ENCODE data around the gene WWOX.

The WWOX gene

DNA sequence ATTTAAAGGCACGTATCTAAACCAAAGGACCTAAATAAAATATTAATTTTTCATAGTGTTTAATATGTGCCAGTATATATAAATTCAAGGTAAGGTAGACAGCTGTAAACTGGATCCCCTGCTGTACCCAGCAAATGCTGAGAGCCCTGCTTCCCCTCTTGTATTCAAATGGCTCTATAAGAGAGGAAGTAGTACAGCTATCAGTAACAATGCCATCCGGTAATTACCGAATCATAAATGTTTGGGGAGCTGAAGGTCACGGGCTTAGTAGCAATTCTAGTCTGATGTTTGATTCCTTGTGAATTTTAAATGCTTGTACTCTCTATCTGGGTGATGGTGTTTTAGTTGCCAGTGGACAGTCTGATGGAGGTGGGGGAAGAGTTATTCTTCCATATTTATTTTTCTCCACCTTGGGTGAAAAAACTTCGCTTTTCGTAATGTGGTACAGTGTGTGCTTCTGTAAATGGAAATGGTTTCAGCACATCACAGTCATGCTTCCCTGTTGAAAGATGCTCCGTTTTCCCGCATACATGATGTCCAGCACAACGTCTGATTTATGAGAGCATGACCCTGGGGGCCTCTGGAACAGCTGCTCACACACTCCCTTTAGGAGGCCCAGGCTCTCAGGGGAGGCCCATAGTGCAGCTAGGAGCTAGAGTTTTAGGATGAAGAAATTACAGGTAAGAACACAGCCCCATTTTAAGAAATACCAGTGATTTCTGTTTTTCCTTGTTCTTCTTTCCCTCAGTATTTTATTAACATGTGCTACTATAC, 423.9 kb downstream of the WWOX start:
- Histone ChIP-seq H3K9ac (ENCODE audit: low read length) (no peak overlapping the region), H3K9me3 (ENCODE audit: control insufficient read depth, low read length) (no peaks in the 10 kb centered on the region), H3K36me3 (ENCODE audit: control insufficient read depth, insufficient read depth, low read length, severe bottlenecking) (no peaks in the 10 kb centered on the region), H3K4me1 (ENCODE audit: control insufficient read depth, insufficient read depth, low read length) (peaks cover 12% of the 10 kb centered on the region), H3K4me3 (ENCODE audit: low read length) (no peak overlapping the region), H3K27me3 (replicated peaks; ENCODE audit: control insufficient read depth, insufficient read depth, low read length) (no peaks in the 10 kb centered on the region)
- DNase-seq (ENCODE audit: low read depth) = no peak

- no peaks in the 10 kb centered on the region for H3K9me3 ChIP-seq (ENCODE audit: control insufficient read depth, low read length)
Observed at GRCh38 chr16:78524066-78524595, 424.7 kb downstream of the WWOX start.

GRCh38 chr16:78528265-78528664, 428.8 kb downstream of the WWOX start:
- H3K27me3 ChIP-seq (replicated peaks; ENCODE audit: control insufficient read depth, insufficient read depth, low read length) = no peaks in the 10 kb centered on the region
- no peaks in the 10 kb centered on the region for H3K4me1 ChIP-seq (ENCODE audit: control insufficient read depth, insufficient read depth, low read length)
- H3K9ac ChIP-seq (ENCODE audit: low read length) = no peak overlapping the region
- DNase-seq (ENCODE audit: low read depth) = no peak
- H3K4me3 ChIP-seq (ENCODE audit: low read length) = no peak overlapping the region
- H3K9me3 ChIP-seq (ENCODE audit: control insufficient read depth, low read length) = no peaks in the 10 kb centered on the region
- H3K36me3 ChIP-seq (ENCODE audit: control insufficient read depth, insufficient read depth, low read length, severe bottlenecking) = no peaks in the 10 kb centered on the region

More at GRCh38 chr16:78524066-78524595, 424.7 kb downstream of the WWOX start:
- peaks cover 12% of the 10 kb centered on the region for H3K4me1 ChIP-seq (ENCODE audit: control insufficient read depth, insufficient read depth, low read length)
- no peak overlapping the region for H3K9ac ChIP-seq (ENCODE audit: low read length)
- DNase-seq (ENCODE audit: low read depth) = no peak
- no peaks in the 10 kb centered on the region for H3K36me3 ChIP-seq (ENCODE audit: control insufficient read depth, insufficient read depth, low read length, severe bottlenecking)
- no peak overlapping the region for H3K4me3 ChIP-seq (ENCODE audit: low read length)
- H3K27me3 ChIP-seq (replicated peaks; ENCODE audit: control insufficient read depth, insufficient read depth, low read length) = no peaks in the 10 kb centered on the region

GRCh38 chr16:78529881-78530280, 430.4 kb downstream of the WWOX start:
- Histone ChIP-seq H3K9me3 (ENCODE audit: control insufficient read depth, low read length) (no peaks in the 10 kb centered on the region), H3K36me3 (ENCODE audit: control insufficient read depth, insufficient read depth, low read length, severe bottlenecking) (no peaks in the 10 kb centered on the region), H3K9ac (ENCODE audit: low read length) (no peak overlapping the region), H3K4me1 (ENCODE audit: control insufficient read depth, insufficient read depth, low read length) (no peaks in the 10 kb centered on the region), H3K4me3 (ENCODE audit: low read length) (no peak overlapping the region), H3K27me3 (replicated peaks; ENCODE audit: control insufficient read depth, insufficient read depth, low read length) (no peaks in the 10 kb centered on the region)
- no peak for DNase-seq (ENCODE audit: low read depth)

DNA sequence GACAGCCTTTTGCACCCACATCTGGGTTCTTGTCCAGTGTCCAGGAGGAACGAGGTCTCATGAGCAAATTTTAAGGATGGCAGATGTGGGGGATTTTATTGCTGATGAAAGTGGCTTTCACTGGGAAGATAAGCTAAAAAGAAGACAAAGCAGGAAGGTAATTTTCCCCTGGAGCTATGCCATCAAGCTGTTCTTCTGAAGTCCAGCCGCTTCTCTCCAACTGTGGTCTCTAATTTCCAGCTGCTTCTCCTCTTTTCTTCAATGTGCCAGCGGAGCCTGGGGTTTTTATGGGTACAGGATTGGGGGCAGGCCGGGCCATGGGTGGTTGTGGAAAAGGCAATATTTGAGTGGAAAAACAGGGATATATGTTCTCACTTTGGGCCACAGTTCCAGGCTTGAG, 430.8 kb downstream of the WWOX start:
- H3K4me3 ChIP-seq (ENCODE audit: low read length) = no peak overlapping the region
- no peak for DNase-seq (ENCODE audit: low read depth)
- H3K9me3 ChIP-seq (ENCODE audit: control insufficient read depth, low read length) = no peaks in the 10 kb centered on the region
- no peaks in the 10 kb centered on the region for H3K4me1 ChIP-seq (ENCODE audit: control insufficient read depth, insufficient read depth, low read length)
- H3K27me3 ChIP-seq (replicated peaks; ENCODE audit: control insufficient read depth, insufficient read depth, low read length) = no peaks in the 10 kb centered on the region
- no peak overlapping the region for H3K9ac ChIP-seq (ENCODE audit: low read length)
- no peaks in the 10 kb centered on the region for H3K36me3 ChIP-seq (ENCODE audit: control insufficient read depth, insufficient read depth, low read length, severe bottlenecking)

DNA sequence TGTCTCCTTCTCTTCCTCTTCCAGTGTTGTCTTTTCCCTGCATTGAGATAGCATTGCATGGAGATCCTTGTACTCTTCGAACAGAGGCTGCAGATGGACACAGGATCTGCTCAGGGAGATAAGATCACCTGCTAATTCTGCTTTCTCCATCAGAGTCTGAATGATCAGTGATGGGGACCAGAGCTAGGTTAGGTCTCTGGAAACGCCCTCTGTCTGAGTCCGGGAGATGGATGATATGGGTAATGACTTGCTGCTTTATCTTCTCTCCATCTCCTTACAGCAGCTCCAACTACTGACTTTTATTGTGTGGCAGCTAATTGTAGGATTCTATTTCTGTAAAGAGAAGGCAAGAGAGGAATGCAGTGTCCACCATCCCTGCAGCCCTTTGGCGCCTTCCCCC, 435.6 kb downstream of the WWOX start:
- Histone ChIP-seq H3K9ac (ENCODE audit: low read length) (no peak overlapping the region), H3K9me3 (ENCODE audit: control insufficient read depth, low read length) (no peaks in the 10 kb centered on the region), H3K27me3 (replicated peaks; ENCODE audit: control insufficient read depth, insufficient read depth, low read length) (no peaks in the 10 kb centered on the region), H3K4me3 (ENCODE audit: low read length) (no peak overlapping the region), H3K4me1 (ENCODE audit: control insufficient read depth, insufficient read depth, low read length) (no peaks in the 10 kb centered on the region), H3K36me3 (ENCODE audit: control insufficient read depth, insufficient read depth, low read length, severe bottlenecking) (no peaks in the 10 kb centered on the region)
- no peak for DNase-seq (ENCODE audit: low read depth)

GRCh38 chr16:78537511-78537910, 438.1 kb downstream of the WWOX start:
- Histone ChIP-seq H3K4me3 (ENCODE audit: low read length) (no peak overlapping the region), H3K9me3 (ENCODE audit: control insufficient read depth, low read length) (no peaks in the 10 kb centered on the region), H3K27me3 (replicated peaks; ENCODE audit: control insufficient read depth, insufficient read depth, low read length) (no peaks in the 10 kb centered on the region), H3K36me3 (ENCODE audit: control insufficient read depth, insufficient read depth, low read length, severe bottlenecking) (no peaks in the 10 kb centered on the region), H3K9ac (ENCODE audit: low read length) (no peak overlapping the region), H3K4me1 (ENCODE audit: control insufficient read depth, insufficient read depth, low read length) (no peaks in the 10 kb centered on the region)
- no peak for DNase-seq (ENCODE audit: low read depth)

- H3K4me1 ChIP-seq (ENCODE audit: control insufficient read depth, insufficient read depth, low read length) = no peaks in the 10 kb centered on the region
- no peaks in the 10 kb centered on the region for H3K36me3 ChIP-seq (ENCODE audit: control insufficient read depth, insufficient read depth, low read length, severe bottlenecking)
- H3K9ac ChIP-seq (ENCODE audit: low read length) = no peak overlapping the region
- H3K9me3 ChIP-seq (ENCODE audit: control insufficient read depth, low read length) = no peaks in the 10 kb centered on the region
- H3K27me3 ChIP-seq (replicated peaks; ENCODE audit: control insufficient read depth, insufficient read depth, low read length) = no peaks in the 10 kb centered on the region
- DNase-seq (ENCODE audit: low read depth) = no peak
- H3K4me3 ChIP-seq (ENCODE audit: low read length) = no peak overlapping the region
Observed at GRCh38 chr16:78538292-78538691, 438.8 kb downstream of the WWOX start.

DNA sequence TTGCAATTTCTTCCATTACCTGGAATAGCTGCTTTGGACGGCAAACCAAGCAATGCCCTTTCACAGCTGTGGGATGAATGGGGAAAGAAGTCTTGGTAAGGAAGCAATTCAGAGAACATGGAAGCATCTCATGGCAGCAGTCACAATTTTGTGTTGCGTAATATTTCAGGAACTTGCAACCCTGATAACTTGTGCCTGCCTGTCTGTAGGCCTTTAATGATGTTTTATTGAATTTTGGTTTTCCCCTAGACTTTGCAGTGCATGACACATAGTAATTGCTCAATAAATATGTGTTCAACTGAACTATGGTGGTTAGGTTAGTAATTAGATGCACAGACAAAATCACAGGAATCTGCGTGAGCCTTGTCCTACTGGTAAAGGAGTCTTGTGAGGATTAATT, 439.5 kb downstream of the WWOX start:
- Histone ChIP-seq H3K36me3 (ENCODE audit: control insufficient read depth, insufficient read depth, low read length, severe bottlenecking) (no peaks in the 10 kb centered on the region), H3K4me3 (ENCODE audit: low read length) (no peak overlapping the region), H3K9ac (ENCODE audit: low read length) (no peak overlapping the region), H3K27me3 (replicated peaks; ENCODE audit: control insufficient read depth, insufficient read depth, low read length) (no peaks in the 10 kb centered on the region), H3K4me1 (ENCODE audit: control insufficient read depth, insufficient read depth, low read length) (no peaks in the 10 kb centered on the region), H3K9me3 (ENCODE audit: control insufficient read depth, low read length) (no peaks in the 10 kb centered on the region)
- DNase-seq (ENCODE audit: low read depth) = no peak

GRCh38 chr16:78542419-78542818, 443.0 kb downstream of the WWOX start:
- no peaks in the 10 kb centered on the region for H3K36me3 ChIP-seq (ENCODE audit: control insufficient read depth, insufficient read depth, low read length, severe bottlenecking)
- no peaks in the 10 kb centered on the region for H3K4me1 ChIP-seq (ENCODE audit: control insufficient read depth, insufficient read depth, low read length)
- H3K4me3 ChIP-seq (ENCODE audit: low read length) = no peak overlapping the region
- no peak overlapping the region for H3K9ac ChIP-seq (ENCODE audit: low read length)
- H3K27me3 ChIP-seq (replicated peaks; ENCODE audit: control insufficient read depth, insufficient read depth, low read length) = no peaks in the 10 kb centered on the region
- no peak for DNase-seq (ENCODE audit: low read depth)
- no peaks in the 10 kb centered on the region for H3K9me3 ChIP-seq (ENCODE audit: control insufficient read depth, low read length)

GRCh38 chr16:78543023-78543422, 443.6 kb downstream of the WWOX start:
- H3K4me1 ChIP-seq (ENCODE audit: control insufficient read depth, insufficient read depth, low read length) = no peaks in the 10 kb centered on the region
- no peak for DNase-seq (ENCODE audit: low read depth)
- H3K4me3 ChIP-seq (ENCODE audit: low read length) = no peak overlapping the region

GRCh38 chr16:78549366-78549765, 449.9 kb downstream of the WWOX start:
- H3K4me1 ChIP-seq (ENCODE audit: control insufficient read depth, insufficient read depth, low read length) = no peaks in the 10 kb centered on the region
- no peaks in the 10 kb centered on the region for H3K9me3 ChIP-seq (ENCODE audit: control insufficient read depth, low read length)
- H3K27me3 ChIP-seq (replicated peaks; ENCODE audit: control insufficient read depth, insufficient read depth, low read length) = no peaks in the 10 kb centered on the region
- DNase-seq (ENCODE audit: low read depth) = no peak
- H3K9ac ChIP-seq (ENCODE audit: low read length) = no peak overlapping the region
- no peaks in the 10 kb centered on the region for H3K36me3 ChIP-seq (ENCODE audit: control insufficient read depth, insufficient read depth, low read length, severe bottlenecking)
- no peak overlapping the region for H3K4me3 ChIP-seq (ENCODE audit: low read length)

More at GRCh38 chr16:78543023-78543422, 443.6 kb downstream of the WWOX start:
- Histone ChIP-seq H3K9ac (ENCODE audit: low read length) (no peak overlapping the region), H3K9me3 (ENCODE audit: control insufficient read depth, low read length) (no peaks in the 10 kb centered on the region), H3K27me3 (replicated peaks; ENCODE audit: control insufficient read depth, insufficient read depth, low read length) (no peaks in the 10 kb centered on the region), H3K36me3 (ENCODE audit: control insufficient read depth, insufficient read depth, low read length, severe bottlenecking) (no peaks in the 10 kb centered on the region)
